GM12864 (cell line): ENCODE results near the gene GIMAP8.

Experiments used
- DNase-seq: peaks from one replicate; pipeline ENCODE4 v3.0.0-alpha.2; 2011; ENCODE audit warnings: low read depth
- H3K4me3 ChIP-seq: 2 replicates; pipeline ENCODE4 v1.5.1; 2011; ENCODE audit warnings: mild to moderate bottlenecking, low read depth, low read length, control low read depth
- CTCF ChIP-seq: IDR thresholded peaks from 2 replicates; pipeline ENCODE4 v1.5.1; 2011; ENCODE audit warnings: low read depth, mild to moderate bottlenecking, moderate library complexity, low read length, control low read depth, inconsistent platforms; ENCODE audit errors: missing control alignments

The GIMAP8 gene

GRCh38 chr7:150458235-150458634 is 7.8 kb downstream of the GIMAP8 start:
- no peak for TF ChIP-seq CTCF
- DNase-seq: no peak
- H3K4me3 ChIP-seq: no peak overlapping the region

GRCh38 chr7:150458756-150459155 is 8.3 kb downstream of the GIMAP8 start:
- H3K4me3 ChIP-seq: no peak overlapping the region
- no peak for TF ChIP-seq CTCF
- no peak for DNase-seq

GRCh38 chr7:150461520-150461919 is 11.1 kb downstream of the GIMAP8 start:
- TF ChIP-seq CTCF: no peak
- no peak overlapping the region for H3K4me3 ChIP-seq
- DNase-seq: no peak

GRCh38 chr7:150462413-150462812 is 12.0 kb downstream of the GIMAP8 start:
- TF ChIP-seq CTCF: no peak

GRCh38 chr7:150463461-150463860 is 13.0 kb downstream of the GIMAP8 start:
- DNase-seq: no peak
- H3K4me3 ChIP-seq: no peak overlapping the region
- TF ChIP-seq CTCF: no peak

More at GRCh38 chr7:150462413-150462812, 12.0 kb downstream of the GIMAP8 start:
- DNase-seq: no peak
- H3K4me3 ChIP-seq: no peak overlapping the region

GRCh38 chr7:150464962-150465361 is 14.5 kb downstream of the GIMAP8 start:
- DNase-seq: no peak
- TF ChIP-seq CTCF: no peak
- H3K4me3 ChIP-seq: no peak overlapping the region

- no peak overlapping the region for H3K4me3 ChIP-seq
- TF ChIP-seq CTCF: no peak
- no peak for DNase-seq
These were observed 15.0 kb downstream of the GIMAP8 start for GRCh38 chr7:150465414-150465813.
